Eye (tissue), 1 donor: ENCODE measurements around the gene SLC25A45.
"Not testable (repeated sequence)": the region's sequence is repeated elsewhere in the genome, so short reads cannot be mapped to it uniquely, and the experiment has no call there.

Experiments used
- DNase-seq: peaks from one replicate; pipeline ENCODE4 v3.0.0-alpha.2; 2015

The SLC25A45 gene

GRCh38 chr11:65420979-65421793 is 38.7 kb upstream of the SLC25A45 start:
- peak; percentile 77 for DNase-seq

- no peak for DNase-seq
Measured at GRCh38 chr11:65420506-65420905, 38.1 kb upstream of the SLC25A45 start.

GRCh38 chr11:65419772-65420481 is 37.5 kb upstream of the SLC25A45 start:
- DNase-seq: peak; percentile 71

GRCh38 chr11:65419460-65419771 is 37.0 kb upstream of the SLC25A45 start:
- DNase-seq: no peak

GRCh38 chr11:65418681-65419459 is 36.4 kb upstream of the SLC25A45 start:
- DNase-seq: peak; percentile 94

- no peak for DNase-seq
Measured at GRCh38 chr11:65418431-65418680, 35.9 kb upstream of the SLC25A45 start.

- no peak for DNase-seq
Measured at GRCh38 chr11:65417702-65418430, 35.4 kb upstream of the SLC25A45 start.

- no peak for DNase-seq
Measured at GRCh38 chr11:65416841-65417701, 34.6 kb upstream of the SLC25A45 start.

GRCh38 chr11:65416341-65416824 is 33.9 kb upstream of the SLC25A45 start:
- DNase-seq: peak; percentile 95

GRCh38 chr11:65415499-65416340 is 33.3 kb upstream of the SLC25A45 start:
- DNase-seq: peak; percentile 29

- DNase-seq: no peak
Measured at GRCh38 chr11:65414776-65415498, 32.5 kb upstream of the SLC25A45 start.

GRCh38 chr11:65413077-65413664 is 30.7 kb upstream of the SLC25A45 start:
- not testable (repeated sequence) for DNase-seq

GRCh38 chr11:65412271-65413076 is 30.0 kb upstream of the SLC25A45 start:
- DNase-seq: no peak

GRCh38 chr11:65411681-65412070 is 29.2 kb upstream of the SLC25A45 start:
- DNase-seq: no peak

- no peak for DNase-seq
Measured at GRCh38 chr11:65410936-65411680, 28.7 kb upstream of the SLC25A45 start.

- no peak for DNase-seq
Measured at GRCh38 chr11:65404638-65405339, 22.3 kb upstream of the SLC25A45 start.

- DNase-seq: no peak
Measured at GRCh38 chr11:65404210-65404609, 21.8 kb upstream of the SLC25A45 start.
